ENCODE data around the gene ZNF121.
"Not testable (repeated sequence)": the region's sequence is repeated elsewhere in the genome, so short reads cannot be mapped to it uniquely, and the experiment has no call there.

ZNF121 gene

GRCh38 chr19:9584073-9584833, at the start of gene ZNF121:
TSS of gene ZNF121 (minus strand) at chr19:9584504. CDS start at chr19:9568097, 16,407 bp downstream.
- peaks cover 8% of the 10 kb centered on the region for H3K4me1 ChIP-seq (ENCODE audit: control insufficient read depth, insufficient read depth, low read length)
- H3K27me3 ChIP-seq (ENCODE audit: control insufficient read depth, insufficient read depth, low read length): no peaks in the 10 kb centered on the region
- peak within 1 kb of the TSS; percentile 99 for H3K4me3 ChIP-seq (ENCODE audit: low read depth, low read length)
- H3K9me3 ChIP-seq (ENCODE audit: control insufficient read depth, insufficient read depth, low read length): no peaks in the 10 kb centered on the region
- no peaks in the 10 kb centered on the region for H3K36me3 ChIP-seq (ENCODE audit: control insufficient read depth, insufficient read depth, low read length)
- peak within 1 kb of the TSS; percentile 99 for H3K9ac ChIP-seq (ENCODE audit: low read depth, low read length)

- Histone ChIP-seq H3K27me3 (ENCODE audit: control insufficient read depth, insufficient read depth, low read length) (no peaks in the 10 kb centered on the region), H3K9me3 (ENCODE audit: control insufficient read depth, insufficient read depth, low read length) (no peaks in the 10 kb centered on the region), H3K9ac (ENCODE audit: low read depth, low read length) (no peak overlapping the region), H3K4me3 (ENCODE audit: low read depth, low read length) (no peak overlapping the region), H3K36me3 (ENCODE audit: control insufficient read depth, insufficient read depth, low read length) (no peaks in the 10 kb centered on the region), H3K4me1 (ENCODE audit: control insufficient read depth, insufficient read depth, low read length) (no peaks in the 10 kb centered on the region)
These were observed 43.6 kb upstream of the ZNF121 start for GRCh38 chr19:9627856-9628255.

GRCh38 chr19:9622531-9622930, 38.2 kb upstream of the ZNF121 start:
- Histone ChIP-seq H3K27me3 (ENCODE audit: control insufficient read depth, insufficient read depth, low read length) (no peaks in the 10 kb centered on the region), H3K4me1 (ENCODE audit: control insufficient read depth, insufficient read depth, low read length) (no peaks in the 10 kb centered on the region), H3K9ac (ENCODE audit: low read depth, low read length) (peak overlapping the region; percentile 42), H3K36me3 (ENCODE audit: control insufficient read depth, insufficient read depth, low read length) (peaks cover 20% of the 10 kb centered on the region), H3K9me3 (ENCODE audit: control insufficient read depth, insufficient read depth, low read length) (no peaks in the 10 kb centered on the region), H3K4me3 (ENCODE audit: low read depth, low read length) (no peak overlapping the region)

GRCh38 chr19:9621156-9622037, 37.1 kb upstream of the ZNF121 start, which contains the start of gene ZNF561:
TSS of gene ZNF561 (minus strand) at chr19:9621232. CDS start at chr19:9619456, 1,776 bp downstream.
- no peaks in the 10 kb centered on the region for H3K9me3 ChIP-seq (ENCODE audit: control insufficient read depth, insufficient read depth, low read length)
- H3K36me3 ChIP-seq (ENCODE audit: control insufficient read depth, insufficient read depth, low read length): peaks cover 29% of the 10 kb centered on the region
- H3K9ac ChIP-seq (ENCODE audit: low read depth, low read length): peak within 1 kb of the TSS; percentile 100
- H3K27me3 ChIP-seq (ENCODE audit: control insufficient read depth, insufficient read depth, low read length): no peaks in the 10 kb centered on the region
- H3K4me3 ChIP-seq (ENCODE audit: low read depth, low read length): peak within 1 kb of the TSS; percentile 81
- no peaks in the 10 kb centered on the region for H3K4me1 ChIP-seq (ENCODE audit: control insufficient read depth, insufficient read depth, low read length)

GRCh38 chr19:9620842-9621155, 36.5 kb upstream of the ZNF121 start:
- Histone ChIP-seq H3K36me3 (ENCODE audit: control insufficient read depth, insufficient read depth, low read length) (peaks cover 30% of the 10 kb centered on the region), H3K9me3 (ENCODE audit: control insufficient read depth, insufficient read depth, low read length) (no peaks in the 10 kb centered on the region), H3K4me3 (ENCODE audit: low read depth, low read length) (peak overlapping the region; percentile 81), H3K4me1 (ENCODE audit: control insufficient read depth, insufficient read depth, low read length) (no peaks in the 10 kb centered on the region), H3K9ac (ENCODE audit: low read depth, low read length) (peak overlapping the region; percentile 100), H3K27me3 (ENCODE audit: control insufficient read depth, insufficient read depth, low read length) (no peaks in the 10 kb centered on the region)

DNA sequence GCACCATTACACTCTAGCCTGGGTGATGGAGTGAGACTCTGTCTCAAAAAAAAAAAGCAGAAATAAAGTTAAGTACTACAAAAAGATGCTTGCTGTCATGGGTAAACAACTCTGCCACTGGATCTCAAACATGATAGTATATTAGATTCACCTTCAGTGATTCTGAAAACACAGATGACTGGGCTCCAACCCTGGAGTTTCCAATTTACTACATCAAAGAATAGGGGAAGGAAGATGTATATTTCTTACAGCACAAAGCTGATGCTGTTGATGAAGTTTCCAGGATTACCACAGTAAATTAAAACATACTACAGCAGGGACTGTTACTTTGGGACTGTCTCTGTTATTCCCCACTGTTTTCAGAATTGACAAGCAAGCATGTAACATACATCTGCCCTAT, 31.5 kb upstream of the ZNF121 start:
- no peak overlapping the region for H3K9ac ChIP-seq (ENCODE audit: low read depth, low read length)
- H3K9me3 ChIP-seq (ENCODE audit: control insufficient read depth, insufficient read depth, low read length): peaks cover 2% of the 10 kb centered on the region
- no peak overlapping the region for H3K4me3 ChIP-seq (ENCODE audit: low read depth, low read length)
- no peaks in the 10 kb centered on the region for H3K4me1 ChIP-seq (ENCODE audit: control insufficient read depth, insufficient read depth, low read length)
- H3K36me3 ChIP-seq (ENCODE audit: control insufficient read depth, insufficient read depth, low read length): peaks cover 67% of the 10 kb centered on the region
- no peaks in the 10 kb centered on the region for H3K27me3 ChIP-seq (ENCODE audit: control insufficient read depth, insufficient read depth, low read length)

- Histone ChIP-seq H3K9me3 (ENCODE audit: control insufficient read depth, insufficient read depth, low read length) (peaks cover 4% of the 10 kb centered on the region), H3K9ac (ENCODE audit: low read depth, low read length) (no peak overlapping the region), H3K4me1 (ENCODE audit: control insufficient read depth, insufficient read depth, low read length) (no peaks in the 10 kb centered on the region), H3K27me3 (ENCODE audit: control insufficient read depth, insufficient read depth, low read length) (no peaks in the 10 kb centered on the region), H3K4me3 (ENCODE audit: low read depth, low read length) (no peak overlapping the region), H3K36me3 (ENCODE audit: control insufficient read depth, insufficient read depth, low read length) (peaks cover 49% of the 10 kb centered on the region)
These were observed 26.3 kb upstream of the ZNF121 start for GRCh38 chr19:9610484-9611113.

DNA sequence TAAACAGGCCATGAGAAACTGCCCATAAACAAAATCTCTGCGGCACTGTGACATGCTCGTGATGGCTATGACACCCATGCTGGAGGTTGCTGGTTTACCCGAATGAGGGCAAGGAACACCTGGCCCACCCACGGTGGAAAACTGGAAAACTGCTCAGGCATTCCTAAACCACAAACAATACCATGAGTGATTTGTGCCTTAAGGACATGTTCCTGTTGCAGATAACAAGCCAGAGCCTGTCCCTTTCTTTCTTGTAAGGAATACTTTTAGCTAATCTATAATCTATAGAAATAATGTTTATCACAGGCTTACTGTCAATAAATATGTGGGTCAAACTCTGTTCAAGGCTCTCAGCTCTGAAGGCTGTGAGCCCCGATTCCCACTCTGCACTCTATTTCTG, 24.6 kb upstream of the ZNF121 start:
- H3K4me3 ChIP-seq (ENCODE audit: low read depth, low read length): no peak overlapping the region
- peaks cover 4% of the 10 kb centered on the region for H3K9me3 ChIP-seq (ENCODE audit: control insufficient read depth, insufficient read depth, low read length)
- peaks cover 41% of the 10 kb centered on the region for H3K36me3 ChIP-seq (ENCODE audit: control insufficient read depth, insufficient read depth, low read length)
- H3K4me1 ChIP-seq (ENCODE audit: control insufficient read depth, insufficient read depth, low read length): no peaks in the 10 kb centered on the region
- H3K9ac ChIP-seq (ENCODE audit: low read depth, low read length): no peak overlapping the region
- H3K27me3 ChIP-seq (ENCODE audit: control insufficient read depth, insufficient read depth, low read length): no peaks in the 10 kb centered on the region

DNA sequence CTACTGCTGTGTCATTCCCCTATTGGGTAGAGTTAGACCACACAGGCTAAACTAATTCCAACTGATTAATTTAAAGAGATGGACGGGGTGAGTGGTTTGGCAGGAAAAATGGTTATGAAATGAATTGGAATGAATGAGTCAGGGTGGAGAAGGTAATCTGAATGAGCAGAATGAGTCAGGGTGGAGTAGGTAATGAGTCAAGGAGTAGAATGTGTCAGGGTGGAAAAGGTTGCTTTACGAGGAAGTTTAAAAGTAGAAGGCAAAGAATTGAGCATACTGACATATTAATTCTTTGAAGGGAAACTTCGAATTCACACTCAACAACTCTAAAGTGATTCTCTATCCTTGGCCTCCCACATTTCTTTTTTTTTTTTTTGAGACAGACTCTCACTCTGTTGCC, 12.7 kb upstream of the ZNF121 start:
- H3K4me1 ChIP-seq (ENCODE audit: control insufficient read depth, insufficient read depth, low read length): no peaks in the 10 kb centered on the region
- no peak overlapping the region for H3K4me3 ChIP-seq (ENCODE audit: low read depth, low read length)
- no peaks in the 10 kb centered on the region for H3K9me3 ChIP-seq (ENCODE audit: control insufficient read depth, insufficient read depth, low read length)
- H3K27me3 ChIP-seq (ENCODE audit: control insufficient read depth, insufficient read depth, low read length): no peaks in the 10 kb centered on the region
- H3K36me3 ChIP-seq (ENCODE audit: control insufficient read depth, insufficient read depth, low read length): no peaks in the 10 kb centered on the region
- H3K9ac ChIP-seq (ENCODE audit: low read depth, low read length): no peak overlapping the region

DNA sequence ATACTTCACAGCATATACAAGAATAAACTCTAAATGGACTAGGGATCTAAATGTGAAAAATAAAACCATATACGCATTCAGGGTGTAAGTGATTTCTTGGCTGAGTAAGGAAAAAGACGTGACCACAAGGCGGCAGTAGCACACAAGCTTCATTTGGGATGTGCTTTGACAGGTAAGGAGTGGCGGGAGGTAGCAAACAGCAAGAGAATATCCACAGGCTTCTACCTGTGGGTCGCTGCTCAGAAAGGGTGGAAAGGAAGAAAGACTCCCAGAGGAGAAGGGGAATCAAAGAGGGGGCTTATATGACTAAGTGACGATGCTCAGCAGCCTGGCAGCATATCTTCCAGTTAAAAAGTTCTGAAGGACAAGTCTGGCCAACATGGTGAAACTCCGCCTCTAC, 2.5 kb upstream of the ZNF121 start:
- Histone ChIP-seq H3K36me3 (ENCODE audit: control insufficient read depth, insufficient read depth, low read length) (no peaks in the 10 kb centered on the region), H3K9ac (ENCODE audit: low read depth, low read length) (no peak overlapping the region), H3K9me3 (ENCODE audit: control insufficient read depth, insufficient read depth, low read length) (no peaks in the 10 kb centered on the region), H3K4me3 (ENCODE audit: low read depth, low read length) (no peak overlapping the region), H3K4me1 (ENCODE audit: control insufficient read depth, insufficient read depth, low read length) (peaks cover 11% of the 10 kb centered on the region), H3K27me3 (ENCODE audit: control insufficient read depth, insufficient read depth, low read length) (no peaks in the 10 kb centered on the region)

GRCh38 chr19:9582081-9582725, 2.1 kb downstream of the ZNF121 start:
- not testable (repeated sequence) for H3K27me3 ChIP-seq (ENCODE audit: control insufficient read depth, insufficient read depth, low read length); H3K9me3 ChIP-seq (ENCODE audit: control insufficient read depth, insufficient read depth, low read length); H3K4me1 ChIP-seq (ENCODE audit: control insufficient read depth, insufficient read depth, low read length); H3K36me3 ChIP-seq (ENCODE audit: control insufficient read depth, insufficient read depth, low read length)
- Histone ChIP-seq H3K4me3 (ENCODE audit: low read depth, low read length) (peak overlapping the region; percentile 99), H3K9ac (ENCODE audit: low read depth, low read length) (peak overlapping the region; percentile 61)
